OCI-LY7 (cell line): ENCODE data around the gene EPS8L3. TPM values are rescaled to one million over a fixed set of nuclear protein-coding genes. Genes with fewer than 3 reads are reported as not detected.
"Not testable (repeated sequence)": the region's sequence is repeated elsewhere in the genome, so short reads cannot be mapped to it uniquely, and the experiment has no call there.

Source experiments
- BruUV-seq: library from RNA; stranded (reverse); fragments of 400-500 nt; replicated peaks from 2 replicates; lab custom pipeline; 2021; lab: Mats Ljungman, UMichigan
- CTCF ChIA-PET: fragments of 300-600 bp; sonication (Branson Sonifier 250); formaldehyde crosslinking; loops from one replicate; lab custom pipeline; 2022; ENCODE audit warnings: antibody characterized with exemption; ENCODE audit not compliant: unreplicated experiment; lab: Charles Lee
- POLR2A ChIA-PET: fragments of 300-600 bp; sonication (Branson Sonifier 250); formaldehyde crosslinking; loops from one replicate; lab custom pipeline; 2022; ENCODE audit warnings: antibody characterized with exemption; lab: Charles Lee
- DNase-seq: peaks from one replicate; pipeline ENCODE4 v3.0.0-alpha.2; 2015; ENCODE audit warnings: low spot score
- H2AFZ ChIP-seq: fragments of 200-600 bp; sonication (generic), shearing (Covaris generic); 2 replicates; pipeline ENCODE4 v1.6.1; 2014; ENCODE audit warnings: mild to moderate bottlenecking, antibody characterized with exemption, low read length, moderate library complexity
- H3K27ac ChIP-seq: fragments of 200-600 bp; sonication (generic); 2 replicates; pipeline ENCODE4 v1.5.1; 2014; ENCODE audit warnings: mixed run types, low read depth, mild to moderate bottlenecking, moderate library complexity, low read length, inconsistent platforms; ENCODE audit not compliant: poor library complexity, severe bottlenecking
- H3K36me3 ChIP-seq: fragments of 200-600 bp; sonication (generic); 2 replicates; pipeline ENCODE4 v1.6.1; 2014; ENCODE audit warnings: mild to moderate bottlenecking, antibody characterized with exemption, low read length, moderate library complexity, mixed read lengths; ENCODE audit not compliant: insufficient read depth
- H3K4me1 ChIP-seq: fragments of 200-600 bp; sonication (generic); 2 replicates; pipeline ENCODE4 v1.5.1; 2014; ENCODE audit warnings: mild to moderate bottlenecking, low read length; ENCODE audit not compliant: insufficient read depth, poor library complexity, severe bottlenecking
- H3K4me2 ChIP-seq: fragments of 200-600 bp; sonication (generic); 2 replicates; pipeline ENCODE4 v1.6.1; 2014; ENCODE audit warnings: mild to moderate bottlenecking, low read length
- H3K4me3 ChIP-seq: fragments of 200-600 bp; sonication (generic); 2 replicates; pipeline ENCODE4 v1.5.1; 2014; ENCODE audit warnings: mild to moderate bottlenecking, low read depth, low read length; ENCODE audit not compliant: poor library complexity, severe bottlenecking
- H3K79me2 ChIP-seq: fragments of 200-600 bp; sonication (generic); 2 replicates; pipeline ENCODE4 v1.6.1; 2016; ENCODE audit warnings: low read depth, mild to moderate bottlenecking, low read length, moderate library complexity, mixed read lengths; ENCODE audit not compliant: insufficient read depth
- H3K9me2 ChIP-seq: fragments of 200-600 bp; sonication (generic); 2 replicates; pipeline ENCODE4 v1.6.1; 2016; ENCODE audit warnings: mild to moderate bottlenecking, low read length, mixed read lengths; ENCODE audit not compliant: insufficient read depth
- H3K9me3 ChIP-seq: fragments of 200-600 bp; sonication (generic); 2 replicates; pipeline ENCODE4 v1.6.1; 2014; ENCODE audit warnings: mild to moderate bottlenecking, mixed run types, low read length, mixed read lengths
- H4K20me1 ChIP-seq: fragments of 200-600 bp; sonication (generic); 2 replicates; pipeline ENCODE4 v1.6.1; 2014; ENCODE audit warnings: mild to moderate bottlenecking, antibody characterized with exemption, low read length, moderate library complexity, mixed read lengths; ENCODE audit not compliant: insufficient read depth
- CTCF ChIP-seq: fragments of 200-600 bp; sonication (generic); conservative IDR thresholded peaks from 2 replicates; pipeline ENCODE4 v1.5.1; 2014; ENCODE audit warnings: mild to moderate bottlenecking, antibody characterized with exemption, low read length, moderate library complexity, mixed read lengths
- EZH2phosphoT487 ChIP-seq: fragments of 200-600 bp; sonication (generic); IDR thresholded peaks from 2 replicates; pipeline ENCODE4 v1.6.1; 2018; ENCODE audit warnings: low read depth, borderline replicate concordance, mild to moderate bottlenecking, mixed run types, antibody characterized with exemption, low read length, moderate library complexity, mixed read lengths
- intact Hi-C: fragments of 100-400 bp; cut with micrococcal nuclease; formaldehyde crosslinking; loops from one replicate; pipeline ENCODE4 v1.10.0; 2022; ENCODE audit not compliant: unreplicated experiment
- total RNA-seq, 2 experiments: library from RNA; depleted of rRNA in 1 of 2; stranded (reverse); fragments of >200 nt in 1 of 2; shearing (Covaris generic) in 1 of 2; gene quantifications; 2 replicates each; pipeline ENCODE4 v1.2.3, GENCODE V29; 2014 to 2022

Gene EPS8L3
- total RNA-seq, 2 experiments from 2014 or later = not detected

- Histone ChIP-seq H3K4me3 (no peak overlapping the region), H3K36me3 (no peaks in the 10 kb centered on the region), H3K4me2 (no peak overlapping the region), H3K9me2 (no peaks in the 10 kb centered on the region), H2AFZ (no peak overlapping the region), H4K20me1 (no peaks in the 10 kb centered on the region), H3K79me2 (no peaks in the 10 kb centered on the region), H3K27ac (no peak overlapping the region), H3K4me1 (no peaks in the 10 kb centered on the region), H3K9me3 (no peaks in the 10 kb centered on the region)
- no TSS peak for BruUV-seq
- intact Hi-C loops = no loop called here
- CTCF ChIA-PET = no interaction called here
- no peak for TF ChIP-seq CTCF
- TF ChIP-seq EZH2phosphoT487 = no peak
- DNase-seq = no peak
- POLR2A ChIA-PET = no interaction called here
Measured at GRCh38 chr1:109767637-109768334, 4.1 kb upstream of the EPS8L3 start.

GRCh38 chr1:109766991-109767636 is 3.4 kb upstream of the EPS8L3 start:
- intact Hi-C loops = not testable (repeated sequence)

GRCh38 chr1:109765896-109766615 is 2.3 kb upstream of the EPS8L3 start:
- Histone ChIP-seq H3K79me2 (no peaks in the 10 kb centered on the region), H2AFZ (no peak overlapping the region), H3K4me3 (no peak overlapping the region), H3K9me3 (no peaks in the 10 kb centered on the region), H3K4me1 (no peaks in the 10 kb centered on the region), H3K36me3 (no peaks in the 10 kb centered on the region), H3K27ac (no peak overlapping the region), H3K4me2 (no peak overlapping the region), H4K20me1 (no peaks in the 10 kb centered on the region), H3K9me2 (no peaks in the 10 kb centered on the region)
- ChIA-PET CTCF (interaction anchor here (0.6 kb wide), 1 partner anchor 218 kb away, joined by 3 read pairs; no protein-coding TSS in a partner anchor), POLR2A (interaction anchor here (0.6 kb wide), 1 partner anchor 109 kb away, joined by 3 read pairs; no protein-coding TSS in a partner anchor)
- no peak for TF ChIP-seq CTCF
- no peak for TF ChIP-seq EZH2phosphoT487
- no peak for DNase-seq
- no TSS peak for BruUV-seq
- intact Hi-C loops = no loop called here

More at GRCh38 chr1:109766991-109767636, 3.4 kb upstream of the EPS8L3 start:
- H3K4me2 ChIP-seq, H3K36me3 ChIP-seq, H3K9me3 ChIP-seq, H3K79me2 ChIP-seq, H2AFZ ChIP-seq, H3K4me1 ChIP-seq, H3K9me2 ChIP-seq, DNase-seq, H3K4me3 ChIP-seq, H3K27ac ChIP-seq, H4K20me1 ChIP-seq, POLR2A ChIA-PET, CTCF ChIA-PET, BruUV-seq: not testable (repeated sequence)
